GM18907 (cell line): ENCODE results near the gene KLHL25.

ENCODE experiments used
- ATAC-seq: cut with Tn5 transposase; IDR thresholded peaks from one replicate; pipeline ENCODE4 v1.9.1; 2021; ENCODE audit warnings: mild to moderate bottlenecking, moderate library complexity; ENCODE audit not compliant: unreplicated experiment

KLHL25 gene

DNA sequence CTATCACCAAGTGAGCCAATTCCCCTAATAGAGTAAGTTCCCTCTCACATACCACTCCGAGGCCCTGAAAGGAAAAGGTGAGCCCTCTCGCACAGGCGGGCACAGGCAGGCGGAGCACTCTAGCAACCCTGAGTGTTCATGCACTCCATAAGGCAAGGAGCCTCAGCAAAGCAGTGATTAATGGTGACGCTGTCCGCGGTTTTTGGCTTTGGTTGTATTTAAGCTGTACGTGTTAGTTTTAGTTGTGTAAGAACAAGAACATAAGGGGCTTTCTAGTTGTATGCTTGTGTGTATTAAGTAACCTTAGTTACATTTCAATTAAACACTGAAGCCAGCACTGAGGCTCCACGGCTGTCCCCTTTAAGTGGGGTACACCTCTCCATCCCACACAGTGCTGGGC is 33.1 kb downstream of the KLHL25 start:
- no peak for ATAC-seq

DNA sequence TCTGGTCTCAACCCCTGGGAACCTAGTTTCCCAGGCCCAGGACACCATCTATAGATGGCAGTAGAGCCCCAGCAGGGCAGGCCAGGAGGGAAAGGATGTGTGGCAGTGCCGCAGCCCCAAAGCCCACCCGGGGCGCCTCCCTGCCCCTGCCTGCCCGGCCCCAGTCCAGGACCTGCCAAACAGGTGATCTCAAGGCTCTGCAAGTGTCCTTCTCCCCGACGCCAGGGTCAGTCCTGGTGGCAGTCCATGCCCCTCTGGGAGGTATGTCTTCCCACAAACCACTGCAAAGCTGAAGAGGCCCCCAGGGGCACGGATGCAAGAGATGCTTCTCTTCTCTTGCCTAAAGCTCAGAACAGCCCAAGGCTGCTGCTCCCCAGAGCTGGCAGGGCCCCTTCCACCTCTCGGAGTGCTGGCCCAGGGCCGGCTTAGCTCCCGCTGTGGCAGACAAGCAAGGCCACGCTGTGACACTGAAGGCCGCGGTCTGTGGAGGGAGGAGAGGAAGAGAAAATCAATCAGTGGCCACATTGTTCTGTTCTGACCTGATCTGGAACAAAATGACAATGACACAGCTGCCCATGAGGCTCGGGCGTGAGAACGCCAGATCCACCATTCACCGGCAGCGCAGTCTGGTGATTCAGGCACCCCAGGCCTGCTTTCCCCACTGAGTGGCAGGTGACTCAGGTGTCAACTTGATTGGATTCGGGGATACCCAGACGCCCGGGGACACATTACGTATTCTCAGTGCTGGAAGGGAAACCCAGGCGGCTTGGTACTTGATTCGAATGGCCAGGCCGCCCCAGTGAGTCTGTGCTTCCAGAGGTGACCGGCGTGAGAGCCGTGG is 34.0 kb downstream of the KLHL25 start:
- ATAC-seq = no peak

DNA sequence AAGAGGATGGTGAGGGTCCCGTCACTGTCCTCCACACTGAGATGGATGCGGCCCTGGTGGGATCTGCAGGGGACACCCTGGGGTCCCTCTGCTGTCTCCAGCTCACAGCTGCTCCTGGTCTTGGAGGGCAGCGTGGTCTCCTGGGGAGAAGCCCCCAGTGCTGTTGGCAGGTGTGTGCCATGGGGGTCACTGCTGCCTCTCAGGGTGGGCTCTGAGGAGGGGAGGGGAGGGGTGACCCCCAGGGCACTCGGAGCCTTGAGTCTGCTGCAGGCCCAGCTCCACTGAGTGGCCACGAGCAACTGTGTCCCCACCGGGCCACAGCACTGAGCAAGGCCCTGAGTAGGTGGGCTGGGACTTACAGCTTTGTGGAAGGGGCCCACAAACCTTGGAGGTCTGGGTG is 34.7 kb downstream of the KLHL25 start:
- no peak for ATAC-seq

DNA sequence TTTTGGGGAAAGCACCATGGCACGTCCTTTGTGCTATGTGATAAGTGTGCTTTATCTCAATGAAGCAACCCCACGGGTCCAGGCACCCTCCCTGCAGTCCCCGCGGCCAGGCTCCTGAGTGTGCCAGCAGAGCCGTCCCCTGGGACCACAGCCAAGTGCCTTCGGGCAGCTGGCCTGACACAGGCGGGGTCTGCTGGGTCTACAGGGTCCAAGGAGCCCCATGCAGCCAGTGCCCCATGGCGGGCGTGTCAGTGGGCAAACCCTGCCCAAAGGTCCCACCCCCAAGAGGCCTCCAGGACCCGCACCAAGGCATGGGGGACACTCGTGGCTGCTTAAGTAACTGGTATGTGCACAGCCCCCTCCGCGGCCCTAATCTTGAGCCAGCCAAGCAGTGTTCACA is 35.3 kb downstream of the KLHL25 start:
- no peak for ATAC-seq

DNA sequence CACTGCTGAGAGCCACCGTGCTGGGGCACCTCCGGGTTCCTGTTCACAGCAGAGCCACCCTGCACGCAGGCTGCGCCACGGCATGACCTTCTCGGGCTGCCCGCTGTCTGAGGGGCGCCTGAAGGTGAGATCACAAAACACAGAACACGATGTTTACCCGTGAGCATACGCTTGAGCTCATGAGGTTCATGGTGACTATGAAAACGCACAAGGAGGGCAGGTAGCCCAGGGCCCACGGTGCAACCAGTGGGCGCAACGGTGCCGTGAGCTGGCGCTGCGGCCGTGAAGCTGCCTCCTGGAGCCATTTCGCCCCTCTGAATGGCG is 36.1 kb downstream of the KLHL25 start:
- no peak for ATAC-seq

DNA sequence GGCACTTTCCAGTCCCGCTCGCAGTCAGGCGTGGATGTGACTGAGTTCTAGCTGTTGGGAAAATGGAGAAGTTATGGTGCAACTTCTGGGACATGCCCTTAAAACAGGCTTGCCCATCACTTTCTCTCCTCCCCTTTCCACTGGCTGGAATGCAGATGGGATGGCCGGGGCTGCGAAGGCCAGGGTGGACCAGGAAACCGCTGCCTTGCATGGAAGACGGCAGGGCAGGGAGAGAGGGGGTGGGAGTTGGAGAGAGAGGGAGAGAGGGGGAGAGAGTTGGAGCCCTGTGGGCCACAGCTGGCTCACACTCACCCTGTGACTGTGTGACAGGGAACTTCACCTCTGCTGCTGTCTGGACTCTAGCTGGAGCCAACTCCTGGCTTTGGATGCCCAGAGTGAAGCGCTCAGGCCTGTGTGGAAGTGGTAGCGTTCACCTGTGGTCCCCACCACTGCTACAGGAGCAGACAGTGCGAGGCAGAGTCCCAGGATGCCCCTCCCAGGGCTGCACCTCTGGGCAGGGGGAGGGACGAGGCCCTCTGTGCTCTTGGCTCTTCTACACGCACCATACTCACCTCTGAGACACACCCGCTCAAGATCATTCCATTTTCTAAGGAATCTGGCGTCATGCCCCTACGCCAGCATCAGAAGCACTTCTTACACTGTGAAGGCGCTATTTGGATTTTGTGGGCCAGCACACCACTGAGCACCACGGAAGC is 36.6 kb downstream of the KLHL25 start:
- no peak for ATAC-seq

DNA sequence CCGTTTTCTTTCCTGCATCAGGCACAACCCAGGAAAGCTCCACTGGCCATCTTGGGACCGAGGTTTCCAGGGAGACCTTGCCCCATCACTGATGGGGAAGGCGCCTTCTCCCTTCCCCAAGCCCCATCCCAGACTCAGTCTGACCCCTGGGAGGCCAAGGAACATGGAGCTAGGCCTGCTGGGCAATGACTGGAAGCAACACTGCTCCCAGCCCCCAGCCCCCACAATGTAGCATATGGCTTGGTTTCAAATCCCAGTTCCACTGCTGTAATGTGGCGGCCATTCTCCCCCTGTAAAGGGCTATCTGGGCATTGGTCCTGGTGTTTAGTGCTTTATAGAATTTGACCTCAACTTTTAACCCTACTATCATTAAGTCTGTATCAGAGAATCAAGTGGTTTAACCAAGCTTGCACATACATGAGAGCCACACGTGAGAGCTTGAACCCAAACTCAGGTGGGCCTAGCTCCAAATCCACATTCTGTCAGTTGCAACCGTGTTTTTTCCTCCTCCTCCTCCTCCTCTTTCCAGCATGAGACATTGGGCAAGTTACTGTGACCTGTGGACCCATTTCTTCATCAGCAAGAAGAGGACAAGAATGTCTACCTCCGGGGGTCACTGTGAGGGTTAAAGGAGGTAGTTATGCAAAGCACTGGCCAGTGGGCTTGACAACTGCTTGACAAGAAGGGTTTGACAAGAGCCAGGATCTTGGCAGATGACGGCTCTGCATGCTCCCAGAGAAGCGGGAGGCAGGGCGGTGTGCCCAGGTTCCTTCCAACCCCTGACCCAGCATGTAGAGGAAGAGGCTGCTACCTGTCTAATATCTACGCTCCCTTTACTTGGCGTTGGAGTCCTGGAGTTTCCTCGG is 37.4 kb downstream of the KLHL25 start:
- no peak for ATAC-seq

DNA sequence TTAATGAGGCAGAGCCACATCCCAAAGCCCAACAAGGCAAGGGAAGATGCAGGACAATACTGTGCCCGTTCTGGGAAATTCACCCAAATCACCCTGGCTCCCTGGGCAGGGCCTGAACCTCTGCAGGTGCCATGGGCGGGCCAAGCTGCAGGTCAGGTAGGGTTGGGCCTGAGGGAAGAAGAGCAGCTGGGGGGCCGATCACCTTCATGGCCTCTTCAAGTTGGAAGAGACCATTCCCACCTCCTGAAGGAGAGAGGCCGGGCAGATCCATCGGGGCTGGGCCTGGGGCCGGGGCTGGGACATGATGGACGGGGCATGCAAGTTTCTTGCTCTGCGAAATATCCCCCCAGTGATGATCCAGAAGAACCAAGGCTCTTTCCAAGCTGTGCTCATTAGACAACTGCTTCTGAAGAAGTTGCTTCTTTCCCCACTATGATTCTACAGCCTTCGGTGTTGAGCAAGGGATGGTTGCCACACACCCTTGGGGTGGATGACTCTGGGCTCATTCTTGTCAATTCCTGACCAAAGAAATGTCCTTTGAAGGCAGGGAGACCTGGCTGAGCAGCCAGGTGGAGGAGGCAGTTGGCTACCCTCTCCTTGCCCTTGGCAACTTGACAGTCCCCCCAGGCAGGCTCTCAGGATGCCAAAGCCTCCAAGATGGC is 38.2 kb downstream of the KLHL25 start:
- ATAC-seq = no peak

DNA sequence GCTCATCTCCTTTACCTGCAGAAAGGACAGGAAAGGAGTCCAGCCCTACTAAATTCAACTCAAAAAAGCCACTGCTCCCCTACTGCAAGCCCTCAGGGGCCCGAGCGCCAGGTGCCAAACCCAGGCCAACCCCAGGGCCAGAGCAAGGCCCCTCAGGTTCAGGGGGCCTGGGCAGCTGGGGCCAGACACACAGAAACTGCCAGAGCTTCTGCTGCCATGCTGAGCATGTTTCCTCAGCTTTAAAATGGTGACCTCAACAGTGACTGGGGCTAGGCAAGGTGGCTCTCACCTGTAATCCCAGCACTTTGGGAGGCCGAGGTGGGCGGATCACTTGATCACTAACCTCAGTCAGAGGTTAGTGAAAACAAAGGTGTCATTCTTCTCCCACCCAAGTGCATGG is 38.8 kb downstream of the KLHL25 start:
- ATAC-seq = no peak

DNA sequence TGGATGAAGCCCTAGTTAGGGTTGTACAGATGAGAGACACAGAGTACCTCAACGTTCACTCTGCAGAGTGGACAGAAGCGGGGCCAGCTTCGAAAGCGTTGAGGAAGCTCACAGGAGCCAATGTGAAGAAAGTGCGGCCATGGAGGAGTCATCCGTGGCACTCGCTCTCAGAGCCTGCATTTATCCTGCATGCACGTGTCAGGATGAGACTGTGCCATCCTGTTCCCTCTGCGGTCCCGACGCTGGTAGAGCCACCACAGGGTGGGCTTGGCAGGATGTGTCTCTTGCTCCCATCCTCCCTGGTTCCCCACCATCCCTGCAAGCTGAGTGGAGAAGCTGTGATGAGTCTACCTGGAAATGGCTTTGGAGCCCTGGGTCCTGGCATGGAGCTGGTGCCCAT is 39.3 kb downstream of the KLHL25 start:
- ATAC-seq = no peak

DNA sequence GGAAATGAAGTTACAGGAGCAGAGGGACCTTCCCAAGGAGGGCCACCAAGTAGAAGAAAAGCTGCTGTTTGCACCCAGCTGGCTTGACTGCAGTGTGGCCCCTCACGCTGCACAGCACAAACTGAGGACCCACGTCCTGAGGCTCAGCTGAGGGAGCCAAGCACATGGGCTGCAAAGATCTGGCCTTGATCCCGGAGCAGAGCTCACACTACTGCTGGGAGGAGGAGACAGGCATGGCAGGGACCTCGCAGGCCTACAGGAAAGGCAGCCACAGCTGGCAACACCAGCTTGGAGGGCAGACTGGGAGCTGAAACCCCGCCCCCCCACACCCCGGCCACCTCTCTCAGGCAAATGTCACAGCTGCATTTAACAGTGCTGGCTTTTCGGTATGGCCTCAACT is 39.7 kb downstream of the KLHL25 start:
- no peak for ATAC-seq

DNA sequence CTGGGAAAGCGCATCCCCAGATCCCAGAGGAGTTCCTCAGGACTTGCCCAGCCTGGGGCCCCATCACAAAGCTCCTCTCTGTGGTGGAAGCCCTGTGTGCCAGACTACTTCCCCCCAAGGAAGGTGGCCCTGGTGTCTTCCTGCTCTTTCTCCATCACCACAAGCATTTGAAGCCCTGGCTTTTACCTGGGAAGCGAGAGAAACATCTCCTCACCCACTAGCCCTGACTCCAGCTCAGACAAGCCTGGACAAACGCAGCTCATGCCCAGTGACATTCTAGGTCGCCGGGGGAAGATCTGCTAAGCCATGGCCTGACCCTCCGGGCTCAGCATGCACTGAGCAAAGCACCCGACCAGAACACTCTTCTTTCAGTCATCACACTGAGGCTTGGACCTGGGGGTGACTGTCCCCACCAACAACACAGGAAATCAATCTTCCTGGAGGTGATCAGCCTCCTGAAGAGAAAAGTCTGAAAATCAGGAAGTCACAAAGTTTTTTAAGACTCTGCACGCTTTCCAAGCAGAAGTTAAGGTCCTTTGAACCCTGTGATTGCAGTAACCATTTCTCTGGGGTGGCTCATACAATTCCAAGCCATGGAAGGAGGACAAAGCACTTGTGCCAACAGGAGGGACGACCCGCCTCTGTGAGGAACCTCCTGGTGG is 40.8 kb downstream of the KLHL25 start:
- no peak for ATAC-seq

DNA sequence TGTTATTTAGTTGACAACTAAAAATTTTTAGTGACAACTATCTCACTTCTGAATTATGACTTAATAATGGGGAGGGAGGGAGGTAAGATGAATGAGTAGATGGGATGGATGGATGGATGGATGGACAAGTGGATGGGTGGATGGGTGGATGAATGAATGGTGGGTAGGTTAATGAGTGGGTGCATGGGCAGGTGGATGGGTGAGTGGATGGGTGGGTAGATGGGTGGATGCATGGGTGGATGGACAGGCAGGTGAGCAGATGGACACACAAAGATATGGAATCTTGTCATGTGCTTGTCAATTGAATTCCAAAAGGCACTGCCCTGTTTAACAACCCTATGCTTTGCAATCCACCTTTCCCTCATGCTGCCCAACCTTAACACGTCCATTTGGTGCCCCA is 41.5 kb downstream of the KLHL25 start:
- no peak for ATAC-seq

DNA sequence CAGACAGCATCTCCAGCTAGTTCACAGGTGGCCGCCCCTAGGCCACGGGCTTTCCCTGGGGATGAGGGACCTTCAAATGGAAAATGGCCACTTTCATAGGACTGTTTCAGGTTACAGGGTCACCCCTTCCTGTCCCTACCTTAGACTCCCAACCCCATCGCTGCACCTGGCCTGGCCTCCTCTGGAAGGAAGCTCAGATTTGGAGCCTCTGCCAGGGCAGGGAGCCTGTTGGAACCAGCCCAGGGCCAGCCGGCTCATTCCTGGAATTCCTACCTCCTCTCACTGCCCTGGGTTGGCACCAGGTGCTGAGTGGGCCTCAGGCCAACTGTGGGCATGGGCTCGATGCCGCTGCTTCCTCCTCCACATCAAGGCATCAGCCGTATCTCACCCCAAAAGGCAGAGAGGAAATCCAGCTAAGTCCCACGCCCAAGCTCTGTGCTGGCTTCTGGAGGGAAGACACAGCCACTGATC is 42.2 kb downstream of the KLHL25 start:
- no peak for ATAC-seq

DNA sequence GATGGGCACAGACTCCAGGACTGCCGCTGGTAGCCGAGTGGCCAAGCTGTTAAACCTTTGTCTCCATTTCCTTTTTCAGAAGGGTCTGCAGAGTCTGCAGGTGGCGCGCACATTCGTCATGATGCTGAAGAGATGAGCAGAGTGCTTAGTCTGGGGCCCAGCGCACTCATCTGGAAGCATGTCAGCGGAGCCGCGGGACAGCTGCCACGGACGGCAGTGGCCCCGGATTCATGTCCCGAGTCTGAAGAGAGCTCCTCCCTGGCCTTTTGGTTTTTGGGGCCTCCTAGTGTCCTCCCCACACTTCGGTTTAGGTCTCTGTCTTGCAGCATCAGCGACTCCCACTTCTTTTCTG is 42.6 kb downstream of the KLHL25 start:
- ATAC-seq = no peak

DNA sequence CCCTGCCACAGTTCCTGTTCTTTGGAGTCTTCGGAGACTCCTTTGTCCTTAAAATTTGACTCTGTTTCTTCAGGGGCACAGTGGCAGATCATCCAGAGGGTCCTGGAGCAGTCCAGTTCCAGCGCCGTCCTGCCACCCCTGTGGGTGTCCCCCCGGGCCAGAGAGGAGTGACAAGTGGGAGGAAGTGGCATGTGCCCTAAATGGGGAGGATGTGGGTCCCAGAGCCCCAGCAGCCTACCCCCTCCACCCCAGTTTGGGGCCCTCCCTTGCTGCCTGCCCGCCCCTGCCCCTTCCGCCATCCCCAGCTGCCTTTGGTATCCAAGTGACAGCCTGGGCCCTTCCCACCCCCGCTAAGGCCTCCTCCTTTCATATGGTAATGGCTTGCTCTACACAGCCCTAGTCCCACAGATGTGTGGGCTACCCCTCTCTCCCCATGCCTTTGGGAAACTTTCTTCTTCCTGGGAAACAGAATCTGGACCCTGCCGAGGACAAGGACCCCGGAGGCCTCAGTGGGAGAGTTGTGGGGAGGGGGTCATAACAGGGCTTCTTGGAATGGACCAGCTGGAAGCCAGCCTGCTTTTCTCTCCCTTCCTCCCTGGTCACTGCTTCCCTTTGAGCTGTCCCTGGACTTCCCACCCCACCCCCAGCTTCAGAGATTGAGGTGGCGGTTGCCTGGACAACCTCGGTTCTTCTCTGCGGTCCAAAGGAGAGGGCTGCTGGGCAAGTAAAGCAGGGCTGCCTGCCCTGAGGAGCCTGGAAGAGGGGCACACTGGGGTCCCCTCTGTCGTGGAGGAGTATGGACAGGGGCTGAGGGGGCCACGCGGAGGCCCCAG is 43.2 kb downstream of the KLHL25 start:
- ATAC-seq = no peak

DNA sequence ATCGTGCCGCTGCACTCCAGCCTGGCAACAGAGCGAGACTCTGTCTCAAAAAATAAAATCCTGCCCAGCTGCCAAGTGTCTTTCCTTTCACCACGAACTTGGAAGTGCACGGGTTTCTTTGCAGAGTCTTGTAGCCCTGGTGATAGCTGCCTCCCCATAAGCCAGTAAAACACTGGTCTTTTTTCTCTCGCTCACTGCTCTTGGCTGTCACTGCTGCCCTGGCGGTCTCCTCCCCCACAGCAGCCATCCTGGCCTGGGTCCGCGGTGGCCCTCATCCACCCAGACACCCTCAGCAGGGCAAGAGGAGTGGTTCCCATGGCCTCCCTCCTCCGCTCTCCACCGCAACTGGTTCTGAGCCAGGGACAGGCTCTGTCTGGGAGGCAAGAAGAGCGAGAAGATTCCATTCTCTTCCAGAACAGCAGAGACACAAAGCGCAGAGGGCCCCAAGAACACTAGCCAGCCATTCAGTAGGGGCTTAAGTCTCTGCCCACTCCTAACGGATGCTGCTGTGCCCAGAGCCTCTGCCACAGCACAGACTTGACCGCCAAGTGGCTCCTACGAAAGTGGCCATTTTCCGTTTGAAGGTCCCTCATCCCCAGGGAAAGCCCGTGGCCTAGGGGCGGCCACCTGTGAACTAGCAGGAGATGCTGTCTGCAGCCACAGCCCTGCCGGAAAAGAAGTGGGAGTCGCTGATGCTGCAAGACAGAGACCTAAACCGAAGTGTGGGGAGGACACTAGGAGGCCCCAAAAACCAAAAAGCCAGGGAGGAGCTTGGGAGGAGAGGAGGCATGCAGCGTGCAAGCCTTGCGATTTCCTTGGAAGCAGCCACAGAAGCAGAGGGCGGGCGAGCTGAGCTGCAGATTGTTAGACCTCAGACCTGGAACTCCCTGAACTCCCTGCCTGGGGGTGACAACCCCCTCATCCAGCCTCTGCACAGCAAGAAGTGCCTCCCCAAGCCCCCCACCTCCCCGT is 44.1 kb downstream of the KLHL25 start:
- no peak for ATAC-seq
